Ascending aorta (tissue), 2 donors: ENCODE results near the gene PRDM2. TPM values are rescaled to one million over a fixed set of nuclear protein-coding genes. Genes with fewer than 3 reads are reported as not detected.
A peak's percentile ranks its signal among the peaks of the same experiment; 100 is the strongest.

Experiments
- DNase-seq, 2 donors: peaks; one replicate each; pipeline ENCODE4 v3.0.0-alpha.2; 2019; ENCODE audit warnings: low spot score in 2 of 2
- H3K27ac ChIP-seq, 2 donors: fragments of 200-600 bp; sonication (generic); one replicate each; pipeline ENCODE4 v1.5.1; 2016 to 2017; ENCODE audit warnings: mild to moderate bottlenecking in 1 of 2
- H3K27me3 ChIP-seq: fragments of 200-600 bp; sonication (generic); one replicate; pipeline ENCODE4 v1.5.1; 2017
- H3K36me3 ChIP-seq, 2 donors: fragments of 200-600 bp; sonication (generic); one replicate each; pipeline ENCODE4 v1.5.1; 2016
- H3K4me1 ChIP-seq, 2 donors: fragments of 200-600 bp; sonication (generic); one replicate each; pipeline ENCODE4 v1.5.1; 2016 to 2017; ENCODE audit warnings: mild to moderate bottlenecking in 1 of 2
- H3K4me3 ChIP-seq, 2 donors: fragments of 200-600 bp; sonication (generic); one replicate each; pipeline ENCODE4 v1.5.1; 2016 to 2017; ENCODE audit warnings: mild to moderate bottlenecking in 1 of 2
- H3K9me3 ChIP-seq, 2 donors: fragments of 200-600 bp; sonication (generic); one replicate each; pipeline ENCODE4 v1.5.1; 2016
- intact Hi-C: fragments of 100-400 bp; cut with DNase I; formaldehyde crosslinking; loops from one replicate; pipeline ENCODE4 v1.15.1; 2023
- total RNA-seq: library from RNA; depleted of rRNA; stranded (reverse); fragments of >200 nt; gene quantifications from one replicate; pipeline ENCODE4 v1.1.0, GENCODE V29; 2016
- TF ChIP-seq, protein P1 (sequence below), 3 experiments: fragments of 200-600 bp in 2 of 3; fragments of 450-650 bp in 1 of 3; sonication (generic) in 2 of 3; IDR thresholded peaks; one replicate each; pipeline ENCODE4 v1.5.1; 2016 to 2019; ENCODE audit warnings: antibody characterized with exemption in 3 of 3, mild to moderate bottlenecking in 1 of 3, moderate library complexity in 1 of 3

The PRDM2 gene
- total RNA-seq, 1 donor from 2014 or later, result 27.2 TPM

DNA sequence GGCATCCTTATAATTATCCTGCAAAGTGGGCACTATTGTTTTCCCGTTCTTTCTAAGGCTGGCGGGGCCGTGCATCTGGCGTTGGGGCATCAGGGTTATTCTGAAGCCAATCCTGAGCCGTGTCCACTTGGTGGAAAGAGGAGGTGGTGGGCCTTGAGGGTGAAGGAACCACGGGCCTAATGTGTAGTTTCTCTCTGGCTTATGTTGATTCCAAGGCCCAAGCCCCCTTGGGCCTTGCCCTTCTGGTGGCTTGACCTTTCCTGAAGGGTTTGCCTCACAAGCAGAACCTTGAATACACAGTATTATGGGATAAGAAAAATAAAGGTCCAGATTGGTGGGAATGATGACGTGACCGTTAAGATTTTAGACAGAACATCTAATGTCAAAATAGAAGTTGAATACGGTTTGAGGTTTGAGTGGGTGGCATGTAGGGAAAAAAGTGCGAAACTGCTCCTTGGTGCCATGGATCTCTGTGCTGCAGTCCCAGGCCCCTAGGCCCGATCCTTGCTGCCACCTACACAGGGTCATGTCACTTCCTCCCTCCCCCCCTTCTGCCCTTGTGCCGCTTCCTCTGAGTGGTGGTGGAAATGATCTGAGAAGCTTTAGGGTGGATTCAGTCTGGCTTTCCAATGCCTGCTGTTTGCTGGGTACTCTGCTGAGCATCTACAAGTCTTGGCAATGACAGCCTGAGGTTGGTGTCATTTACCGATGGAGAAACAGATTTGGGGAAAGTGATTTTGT lies 90.5 kb downstream of the PRDM2 start:
- no peak for DNase-seq
- intact Hi-C loops, result loop anchor here (5.0 kb wide), 1 partner anchor 88 kb away; the partner anchor contains the start of gene PRDM2
- H3K9me3 ChIP-seq, result no peaks in the 10 kb centered on the region
- H3K36me3 ChIP-seq, result peaks cover 7 to 11% of the 10 kb centered on the region in 2 donors
- H3K4me1 ChIP-seq, result peaks cover 3 to 20% of the 10 kb centered on the region in 2 donors
- TF ChIP-seq, protein P1, sequence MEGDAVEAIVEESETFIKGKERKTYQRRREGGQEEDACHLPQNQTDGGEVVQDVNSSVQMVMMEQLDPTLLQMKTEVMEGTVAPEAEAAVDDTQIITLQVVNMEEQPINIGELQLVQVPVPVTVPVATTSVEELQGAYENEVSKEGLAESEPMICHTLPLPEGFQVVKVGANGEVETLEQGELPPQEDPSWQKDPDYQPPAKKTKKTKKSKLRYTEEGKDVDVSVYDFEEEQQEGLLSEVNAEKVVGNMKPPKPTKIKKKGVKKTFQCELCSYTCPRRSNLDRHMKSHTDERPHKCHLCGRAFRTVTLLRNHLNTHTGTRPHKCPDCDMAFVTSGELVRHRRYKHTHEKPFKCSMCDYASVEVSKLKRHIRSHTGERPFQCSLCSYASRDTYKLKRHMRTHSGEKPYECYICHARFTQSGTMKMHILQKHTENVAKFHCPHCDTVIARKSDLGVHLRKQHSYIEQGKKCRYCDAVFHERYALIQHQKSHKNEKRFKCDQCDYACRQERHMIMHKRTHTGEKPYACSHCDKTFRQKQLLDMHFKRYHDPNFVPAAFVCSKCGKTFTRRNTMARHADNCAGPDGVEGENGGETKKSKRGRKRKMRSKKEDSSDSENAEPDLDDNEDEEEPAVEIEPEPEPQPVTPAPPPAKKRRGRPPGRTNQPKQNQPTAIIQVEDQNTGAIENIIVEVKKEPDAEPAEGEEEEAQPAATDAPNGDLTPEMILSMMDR (IDR thresholded peaks at IDR 0.05), result no peak
- H3K4me3 ChIP-seq, result no peak overlapping the region
- no peaks in the 10 kb centered on the region for H3K27me3 ChIP-seq
- H3K27ac ChIP-seq, result no peak overlapping the region

DNA sequence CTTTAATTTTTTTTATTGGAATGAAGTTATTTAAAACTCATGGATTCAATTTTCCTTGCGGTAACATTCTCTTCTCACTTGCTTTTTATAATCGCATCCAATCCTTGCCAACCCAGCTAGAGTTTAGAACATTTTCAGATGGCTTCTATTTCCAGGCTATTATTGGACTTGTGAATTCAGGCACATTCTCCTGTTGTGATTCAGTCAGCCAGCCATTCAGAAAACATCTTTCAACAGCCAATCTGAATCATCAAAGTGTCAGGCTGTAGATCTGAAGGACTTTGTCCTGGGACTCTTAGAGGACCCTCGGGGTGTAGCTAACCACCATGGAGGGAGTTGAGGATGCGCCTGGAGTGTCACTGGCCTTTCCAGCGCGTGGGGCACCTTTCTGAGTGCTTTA lies 92.4 kb downstream of the PRDM2 start:
- no peaks in the 10 kb centered on the region for H3K9me3 ChIP-seq
- peaks cover 7% of the 10 kb centered on the region in 2 donors for H3K36me3 ChIP-seq
- peak overlapping the region; percentile 74 to 80 for H3K27ac ChIP-seq
- DNase-seq, result peak in 1 of 2 donors; percentile 55
- no peak overlapping the region for H3K4me3 ChIP-seq
- peaks cover 3 to 20% of the 10 kb centered on the region in 2 donors for H3K4me1 ChIP-seq
- intact Hi-C loops, result loop anchor here (2.0 to 5.0 kb wide), 2 partner anchors 44 to 90 kb away; partner anchors contain the start of gene PRDM2
- H3K27me3 ChIP-seq, result no peaks in the 10 kb centered on the region
- TF ChIP-seq, protein P1 (IDR thresholded peaks at IDR 0.05), result no peak

DNA sequence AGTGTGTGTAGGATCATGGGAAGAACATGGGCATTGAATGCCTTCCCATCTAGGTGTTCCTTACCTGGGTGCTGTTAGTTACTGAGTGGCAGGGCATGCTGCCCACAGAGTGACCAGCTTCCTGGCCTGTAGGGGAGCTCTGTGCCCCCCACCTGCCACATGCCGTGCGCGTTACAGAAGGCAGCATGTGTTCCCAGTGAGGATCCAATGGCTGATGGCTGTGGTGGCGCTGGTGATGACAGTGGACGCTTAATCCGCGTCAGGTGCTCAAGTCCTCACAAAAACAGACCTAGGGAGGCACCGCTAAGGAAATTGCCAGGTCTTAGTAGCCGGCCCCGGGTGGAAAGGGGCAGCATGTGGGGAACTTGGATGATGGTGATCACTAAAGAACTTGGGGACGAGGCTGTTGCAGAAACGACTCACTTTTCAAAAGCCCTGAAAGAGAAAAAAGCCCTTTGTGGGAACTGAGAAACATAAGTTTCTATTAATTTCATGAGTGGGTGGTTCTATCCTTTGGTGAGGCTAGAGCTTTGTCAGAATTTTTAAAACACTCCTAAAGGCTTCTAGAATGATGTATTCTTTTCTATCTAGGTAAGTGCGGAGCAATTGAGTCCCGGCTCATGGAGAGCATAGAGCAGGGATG lies 93.2 kb downstream of the PRDM2 start:
- no peaks in the 10 kb centered on the region for H3K9me3 ChIP-seq
- intact Hi-C loops, result loop anchor here (2.0 to 5.0 kb wide), 2 partner anchors 44 to 91 kb away; partner anchors contain the start of gene PRDM2
- TF ChIP-seq, protein P1 (IDR thresholded peaks at IDR 0.05), result no peak

DNA sequence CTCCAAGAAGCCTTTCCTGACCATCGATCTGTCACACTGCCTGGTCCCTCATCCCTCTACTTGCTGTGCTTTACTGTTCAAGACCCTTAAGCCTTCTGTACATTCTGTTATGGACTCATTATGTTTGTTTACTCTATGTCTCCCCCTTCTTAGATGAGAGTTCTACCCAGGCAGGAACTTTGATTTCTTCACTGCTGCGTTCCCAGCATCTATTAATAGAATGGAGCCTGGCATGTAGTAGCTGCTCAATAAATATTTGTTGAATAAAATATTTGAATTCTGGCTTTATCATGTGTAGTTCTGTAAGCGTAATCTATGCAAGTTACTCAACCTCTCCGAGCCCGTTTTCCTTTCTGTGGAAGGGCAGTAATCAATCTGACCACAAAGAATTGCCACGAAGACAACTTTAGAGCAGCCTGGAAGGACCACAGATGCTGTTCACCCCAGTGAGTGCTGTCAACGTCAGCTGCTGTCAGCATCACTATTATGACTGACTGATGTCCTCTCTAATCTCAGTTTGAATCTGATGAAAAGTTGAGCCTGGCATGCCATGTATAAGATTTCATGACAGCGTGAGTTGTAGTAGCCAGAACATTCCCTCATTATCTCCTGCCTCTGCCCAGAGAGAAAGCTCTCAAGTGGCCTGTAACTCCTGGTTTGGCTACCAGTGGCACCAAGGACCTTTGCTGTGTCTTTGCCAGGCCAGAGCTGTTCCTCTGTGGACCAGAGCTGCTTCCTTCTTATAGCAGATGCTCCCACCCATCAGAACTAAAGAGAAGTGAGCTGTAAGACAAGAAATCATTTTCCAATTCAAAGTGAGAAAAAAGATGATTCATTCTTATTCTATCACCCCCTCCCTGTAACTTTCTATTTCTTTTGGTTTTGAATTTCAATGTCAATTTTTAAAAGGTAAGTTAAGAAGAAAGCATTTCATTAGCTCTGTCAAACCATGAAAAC lies 94.5 kb downstream of the PRDM2 start:
- Histone ChIP-seq H3K27ac (peak overlapping the region in 1 of 2 donors; percentile 22), H3K27me3 (no peaks in the 10 kb centered on the region), H3K4me3 (no peak overlapping the region), H3K9me3 (no peaks in the 10 kb centered on the region), H3K36me3 (peaks cover 1 to 7% of the 10 kb centered on the region in 2 donors), H3K4me1 (peaks cover 3 to 20% of the 10 kb centered on the region in 2 donors)
- TF ChIP-seq, protein P1 (IDR thresholded peaks at IDR 0.05), result no peak
- intact Hi-C loops, result loop anchor here (5.0 kb wide), 1 partner anchor 92 kb away; the partner anchor contains the start of gene PRDM2
- DNase-seq, result no peak

More for the DNA sequence above, 93.2 kb downstream of the PRDM2 start:
- Histone ChIP-seq H3K27me3 (no peaks in the 10 kb centered on the region), H3K27ac (peak overlapping the region; percentile 74 to 80), H3K36me3 (peaks cover 7% of the 10 kb centered on the region in 2 donors), H3K4me1 (peaks cover 3 to 20% of the 10 kb centered on the region in 2 donors), H3K4me3 (no peak overlapping the region)
- DNase-seq, result no peak

DNA sequence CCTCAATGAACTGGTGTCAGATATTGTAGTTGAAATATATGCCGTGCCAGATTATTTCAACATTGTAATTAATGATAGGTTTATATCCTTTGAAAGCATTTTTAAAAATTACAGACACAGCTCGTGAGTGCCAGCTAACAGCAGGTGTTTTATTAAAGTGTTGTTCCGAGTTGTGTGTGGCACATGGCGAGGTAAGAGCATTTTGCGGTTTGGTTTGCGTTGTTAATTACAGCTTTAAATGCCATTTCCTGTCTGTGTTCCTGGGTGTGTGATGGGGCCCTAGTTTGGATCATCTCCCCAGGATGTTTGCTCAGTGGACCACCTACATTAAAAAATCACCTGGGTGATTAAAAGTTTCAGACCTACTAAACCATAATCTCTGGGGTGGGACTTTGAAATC lies 97.4 kb downstream of the PRDM2 start:
- Histone ChIP-seq H3K9me3 (no peaks in the 10 kb centered on the region), H3K4me1 (peaks cover 3 to 9% of the 10 kb centered on the region in 2 donors), H3K27ac (no peak overlapping the region), H3K27me3 (no peaks in the 10 kb centered on the region), H3K4me3 (no peak overlapping the region), H3K36me3 (peaks cover 4 to 7% of the 10 kb centered on the region in 2 donors)
- intact Hi-C loops, result no loop called here
- TF ChIP-seq, protein P1 (IDR thresholded peaks at IDR 0.05), result no peak
- no peak for DNase-seq
